CD14-positive monocyte (primary cell): ENCODE measurements around the gene GDPD4. TPM values are rescaled to one million over a fixed set of nuclear protein-coding genes. Genes with fewer than 3 reads are reported as not detected.
A peak's percentile ranks its signal among the peaks of the same experiment; 100 is the strongest.

Experiments
- DNase-seq, 3 donors: peaks; one replicate each; pipeline ENCODE4 v3.0.0-alpha.2; 2011 to 2022
- H2AFZ ChIP-seq: 2 replicates; pipeline ENCODE4 v1.6.0; 2012; ENCODE audit warnings: mild to moderate bottlenecking, low read depth, low read length, inconsistent platforms; ENCODE audit not compliant: insufficient read depth, poor library complexity, severe bottlenecking
- H3K27ac ChIP-seq, 2 donors: 1 replicate in 1 of 2; 2 replicates in 1 of 2; pipeline ENCODE4 v1.5.1; 2012 to 2013; ENCODE audit warnings: low read length in 2 of 2, control low read depth in 1 of 2, inconsistent platforms in 1 of 2, low read depth in 1 of 2, mild to moderate bottlenecking in 1 of 2
- H3K27me3 ChIP-seq, 2 donors: one replicate each; pipeline versions ENCODE4 v1.6.0 to v1.6.1; 2011 to 2013; ENCODE audit warnings: low read length in 2 of 2; ENCODE audit not compliant: control insufficient read depth in 2 of 2, insufficient read depth in 2 of 2
- H3K36me3 ChIP-seq, 2 donors: replicated peaks in 1 of 2; 1 replicate in 1 of 2; 2 replicates in 1 of 2; pipeline versions ENCODE4 v1.5.1 to v1.6.1; 2012 to 2013; ENCODE audit warnings: low read length in 2 of 2, control low read depth in 1 of 2, inconsistent platforms in 1 of 2, mild to moderate bottlenecking in 1 of 2; ENCODE audit not compliant: insufficient read depth in 2 of 2, control insufficient read depth in 1 of 2
- H3K4me1 ChIP-seq, 2 donors: 1 replicate in 1 of 2; 2 replicates in 1 of 2; pipeline versions ENCODE4 v1.5.1 to v1.6.1; 2012 to 2013; ENCODE audit warnings: low read length in 2 of 2, control low read depth in 1 of 2, inconsistent platforms in 1 of 2, mild to moderate bottlenecking in 1 of 2, moderate library complexity in 1 of 2; ENCODE audit not compliant: insufficient read depth in 2 of 2, control insufficient read depth in 1 of 2
- H3K4me2 ChIP-seq: replicated peaks from 2 replicates; pipeline ENCODE3; 2012; ENCODE audit warnings: low read length, moderate library complexity, mild to moderate bottlenecking; ENCODE audit not compliant: poor library complexity, severe bottlenecking; ENCODE audit errors: extremely low read depth
- H3K4me3 ChIP-seq, 3 experiments: fragments of 200-600 bp in 1 of 3; sonication (generic) in 1 of 3; replicated peaks in 1 of 3; 1 replicate in 2 of 3; 2 replicates in 1 of 3; pipeline ENCODE4 v1.5.1; 2011 to 2013; ENCODE audit warnings: low read length in 3 of 3, mild to moderate bottlenecking in 3 of 3, control low read depth in 2 of 3, low read depth in 2 of 3, inconsistent platforms in 1 of 3, moderate library complexity in 1 of 3
- H3K79me2 ChIP-seq: 2 replicates; pipeline ENCODE4 v1.6.0; 2012; ENCODE audit warnings: mild to moderate bottlenecking, control low read depth, inconsistent platforms, low read length, moderate library complexity; ENCODE audit not compliant: insufficient read depth
- H3K9ac ChIP-seq: 2 replicates; pipeline ENCODE4 v1.6.0; 2017; ENCODE audit warnings: low read length, mild to moderate bottlenecking; ENCODE audit not compliant: insufficient read depth, poor library complexity, severe bottlenecking
- H3K9me3 ChIP-seq, 2 donors: replicated peaks in 1 of 2; 1 replicate in 1 of 2; 2 replicates in 1 of 2; pipeline versions ENCODE4 v1.5.1 to v1.6.1; 2012 to 2013; ENCODE audit warnings: low read length in 2 of 2, control low read depth in 1 of 2; ENCODE audit not compliant: control insufficient read depth in 1 of 2, insufficient read depth in 1 of 2
- H4K20me1 ChIP-seq: 2 replicates; pipeline ENCODE4 v1.6.0; 2012; ENCODE audit warnings: mild to moderate bottlenecking, low read length, control low read depth, moderate library complexity; ENCODE audit not compliant: insufficient read depth
- H3K27ac Mint-ChIP-seq, 7 donors: one replicate each; pipeline ENCODE4 v1.8.0; 2020; ENCODE audit warnings: mild to moderate bottlenecking in 7 of 7, mixed read lengths in 7 of 7, moderate library complexity in 6 of 7, inconsistent platforms in 2 of 7
- H3K27me3 Mint-ChIP-seq, 3 donors: one replicate each; pipeline ENCODE4 v1.8.0; 2021 to 2022; ENCODE audit warnings: low read depth in 3 of 3, mild to moderate bottlenecking in 3 of 3, mixed read lengths in 3 of 3, moderate library complexity in 3 of 3, inconsistent platforms in 1 of 3
- H3K36me3 Mint-ChIP-seq, 2 donors: one replicate each; pipeline ENCODE4 v1.8.0; 2020; ENCODE audit warnings: mixed read lengths in 2 of 2, inconsistent platforms in 1 of 2, mild to moderate bottlenecking in 1 of 2
- H3K4me1 Mint-ChIP-seq: one replicate; pipeline ENCODE4 v1.8.0; 2020; ENCODE audit warnings: mild to moderate bottlenecking, mixed read lengths
- H3K4me3 Mint-ChIP-seq, 2 donors: one replicate each; pipeline ENCODE4 v1.8.0; 2020; ENCODE audit warnings: mild to moderate bottlenecking in 2 of 2, mixed read lengths in 2 of 2, moderate library complexity in 1 of 2
- H3K9me3 Mint-ChIP-seq, 7 donors: one replicate each; pipeline ENCODE4 v1.8.0; 2020 to 2022; ENCODE audit warnings: mixed read lengths in 7 of 7, mild to moderate bottlenecking in 6 of 7, moderate library complexity in 6 of 7, inconsistent platforms in 2 of 7
- CTCF ChIP-seq: fragments of 200-600 bp; IDR thresholded peaks from one replicate; pipeline ENCODE4 v1.8.0; 2022; ENCODE audit warnings: antibody characterized with exemption, mild to moderate bottlenecking
- WGBS: methylation state at CpG from one replicate; pipeline ENCODE4 v1.1.5; 2013; ENCODE audit warnings: missing lambda C conversion rate; ENCODE audit not compliant: insufficient coverage; 5-methylcytosine and 5-hydroxymethylcytosine counted together
- intact Hi-C, 2 donors: fragments of 100-400 bp; cut with micrococcal nuclease; formaldehyde crosslinking; loops; one replicate each; pipeline versions ENCODE4 v1.15.0 to v1.15.1; 2023
- polyA plus RNA-seq, 3 donors: library from polyadenylated mRNA; depleted of rRNA in 1 of 3; unstranded in 2 of 3; stranded (reverse) in 1 of 3; fragments of 300-500 nt in 2 of 3; fragments of >200 nt in 1 of 3; fragmentation: Illumina TruSeq in 2 of 3; gene quantifications; 1 replicate in 2 of 3; 2 replicates in 1 of 3; pipeline ENCODE4 v1.2.3, GENCODE V29; 2012 to 2021

Gene GDPD4
- polyA plus RNA-seq, 3 donors: not detected

DNA sequence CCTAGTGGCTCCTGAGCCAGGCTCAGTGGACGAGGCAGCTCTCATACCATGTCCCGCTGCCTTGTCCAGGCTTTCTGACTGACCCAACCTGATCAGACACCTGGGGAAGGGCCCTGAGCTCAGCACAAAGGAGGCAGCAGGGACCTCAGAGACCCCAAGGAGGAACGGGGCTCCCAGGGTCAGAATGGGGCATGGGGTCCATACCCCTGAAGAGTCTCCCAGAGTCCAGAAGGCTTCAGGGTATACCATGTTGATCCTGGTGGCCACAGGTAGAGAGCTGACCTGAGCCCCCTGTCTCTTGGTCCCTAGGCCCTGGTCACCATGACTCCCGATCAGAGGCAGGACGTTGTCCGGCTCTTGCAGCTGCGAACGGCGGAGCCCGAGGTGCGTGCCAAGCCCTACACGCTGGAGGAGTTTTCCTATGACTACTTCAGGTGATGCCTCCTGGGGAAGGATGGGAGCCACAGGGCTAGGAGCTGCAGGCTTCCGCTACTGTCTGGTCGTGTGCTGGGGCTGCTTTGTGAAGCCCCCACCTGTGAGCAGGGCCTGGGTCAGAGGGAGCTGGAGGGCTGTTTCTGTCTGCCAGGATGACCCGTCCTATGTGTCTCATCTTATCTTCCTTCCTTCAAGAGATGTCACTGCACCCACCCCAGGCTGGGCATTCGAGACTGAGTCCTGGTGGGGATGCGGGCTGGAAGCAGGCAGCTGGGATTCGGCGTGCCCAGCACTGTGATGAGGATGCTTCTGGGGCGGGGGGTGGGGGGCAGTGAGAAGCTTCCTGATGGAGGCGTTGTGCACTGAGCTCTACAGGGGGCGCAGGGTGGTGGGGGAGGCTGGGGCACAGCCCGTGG is 99.3 kb downstream of the GDPD4 start:
- no peak overlapping the region for H2AFZ ChIP-seq
- WGBS: 95% methylated on average over 19 of the region's 23 CpGs
- no peaks in the 10 kb centered on the region for H3K27me3 ChIP-seq
- H3K9ac ChIP-seq: no peak overlapping the region
- no peaks in the 10 kb centered on the region for H4K20me1 ChIP-seq
- H3K27ac ChIP-seq: no peak overlapping the region
- no peaks in the 10 kb centered on the region for H3K9me3 Mint-ChIP-seq
- H3K36me3 Mint-ChIP-seq: peaks cover 10 to 29% of the 10 kb centered on the region in 2 donors
- H3K27ac Mint-ChIP-seq: no peak overlapping the region
- TF ChIP-seq CTCF: no peak
- intact Hi-C loops: no loop called here
- H3K79me2 ChIP-seq: no peaks in the 10 kb centered on the region
- peaks cover 0 to 1% (median 0%) of the 10 kb centered on the region in 3 donors for H3K27me3 Mint-ChIP-seq
- no peak overlapping the region for H3K4me3 Mint-ChIP-seq
- H3K4me3 ChIP-seq: no peak overlapping the region
- H3K4me1 ChIP-seq: peaks cover 0 to 5% of the 10 kb centered on the region in 2 donors
- no peak for DNase-seq
- H3K4me2 ChIP-seq: no peak overlapping the region
- H3K36me3 ChIP-seq: peaks cover 7 to 9% of the 10 kb centered on the region in 2 donors
- H3K9me3 ChIP-seq: no peaks in the 10 kb centered on the region
- H3K4me1 Mint-ChIP-seq: peaks cover 20% of the 10 kb centered on the region

DNA sequence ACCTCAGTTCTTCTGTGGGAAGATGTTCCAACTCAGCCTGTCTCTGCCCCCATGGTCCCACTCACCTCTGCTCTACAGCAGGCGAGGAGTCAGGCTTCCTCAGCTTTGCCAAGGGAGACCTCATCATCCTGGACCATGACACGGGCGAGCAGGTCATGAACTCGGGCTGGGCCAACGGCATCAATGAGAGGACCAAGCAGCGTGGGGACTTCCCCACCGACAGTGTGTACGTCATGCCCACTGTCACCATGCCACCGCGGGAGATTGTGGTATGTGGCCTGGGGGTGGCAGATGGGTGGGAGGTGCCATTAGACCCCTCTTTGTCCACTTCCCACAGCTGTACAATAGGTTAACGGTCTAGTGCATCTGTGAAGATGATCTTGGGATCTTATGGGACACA is 100.1 kb downstream of the GDPD4 start:
- 92% methylated on average over 5 of the region's 11 CpGs for WGBS
- H3K9me3 Mint-ChIP-seq: peaks cover 0 to 2% (median 0%) of the 10 kb centered on the region in 7 donors
- peaks cover 12 to 35% of the 10 kb centered on the region in 2 donors for H3K36me3 Mint-ChIP-seq
- peaks cover 0 to 1% (median 0%) of the 10 kb centered on the region in 3 donors for H3K27me3 Mint-ChIP-seq
- peak overlapping the region in 1 of 7 donors; percentile 21 for H3K27ac Mint-ChIP-seq
- Histone ChIP-seq H3K36me3 (peaks cover 7 to 9% of the 10 kb centered on the region in 2 donors), H3K4me2 (no peak overlapping the region), H2AFZ (no peak overlapping the region), H3K27me3 (no peaks in the 10 kb centered on the region), H3K27ac (no peak overlapping the region), H3K9me3 (no peaks in the 10 kb centered on the region), H4K20me1 (no peaks in the 10 kb centered on the region), H3K4me3 (no peak overlapping the region), H3K4me1 (peaks cover 0 to 2% of the 10 kb centered on the region in 2 donors), H3K79me2 (no peaks in the 10 kb centered on the region), H3K9ac (no peak overlapping the region)
- intact Hi-C loops: no loop called here
- H3K4me3 Mint-ChIP-seq: no peak overlapping the region
- TF ChIP-seq CTCF: no peak
- peaks cover 14% of the 10 kb centered on the region for H3K4me1 Mint-ChIP-seq
- DNase-seq: no peak
